ENCODE measurements around the gene POLN. TPM values are rescaled to one million over a fixed set of nuclear protein-coding genes. Genes with fewer than 3 reads are reported as not detected.

The POLN gene
- total RNA-seq, 1 experiment from 2014 or later: 1.3 TPM

GRCh38 chr4:2243681-2244380 is 1.9 kb upstream of the POLN start:
- H3K4me1 ChIP-seq (replicated peaks; ENCODE audit: insufficient read depth): peaks cover 21% of the 10 kb centered on the region
- POLR2A ChIA-PET (ENCODE audit: unreplicated experiment): interaction anchor here (0.5 kb wide), 1 partner anchor 18 kb away, joined by 3 read pairs; the partner anchor contains the start of gene MXD4
- CTCF ChIA-PET: no interaction called here

DNA sequence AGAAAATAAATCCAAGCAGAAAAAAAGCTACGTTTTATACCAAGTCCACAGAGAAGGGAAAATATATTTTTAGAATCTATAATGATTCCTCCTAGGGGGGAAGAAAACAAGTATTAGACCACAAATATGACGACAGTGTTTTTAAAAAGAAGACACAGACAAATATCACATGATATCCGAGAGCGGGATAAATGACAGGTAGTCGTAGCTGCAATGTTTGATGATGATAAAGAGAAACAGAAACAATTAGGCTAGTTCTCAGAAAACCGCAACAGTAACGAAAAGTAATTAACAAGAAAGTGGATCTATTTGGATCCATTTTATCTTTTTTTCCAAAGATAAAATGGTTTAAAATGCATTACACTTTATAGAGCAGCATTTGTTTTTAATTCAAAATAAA is 918 bp downstream of the POLN start:
- Histone ChIP-seq H3F3A (ENCODE audit: insufficient read depth, low read depth) (peaks cover 7% of the 10 kb centered on the region; the same call in 1 of the 2 replicates), H3K27me3 (ENCODE audit: insufficient read depth, low read depth) (no peaks in the 10 kb centered on the region), H3K27ac (0 out of 2 replicates have a peak overlapping the region, but pooled peaks have one; percentile 7), H2AFZ (peak overlapping the region; percentile 86), H3K4me3 (peak overlapping the region; percentile 85), H3K79me2 (ENCODE audit: low read depth) (peaks cover 46% of the 10 kb centered on the region), H3K4me2 (peak overlapping the region; percentile 91), H3K9me2 (ENCODE audit: insufficient read depth) (no peaks in the 10 kb centered on the region), H3K4me1 (replicated peaks; ENCODE audit: insufficient read depth) (peaks cover 24% of the 10 kb centered on the region), H4K20me1 (ENCODE audit: insufficient read depth) (no peaks in the 10 kb centered on the region; the same call in 1 of the 2 replicates), H3K36me3 (ENCODE audit: low read depth) (0 out of 2 replicates have a peak, but pooled peaks cover 4% of the 10 kb centered on the region), H3K9me3 (ENCODE audit: insufficient read depth, low read depth) (no peaks in the 10 kb centered on the region)
- BruUV-seq (replicated peaks): no TSS peak
- ChIA-PET POLR2A (ENCODE audit: unreplicated experiment) (no interaction called here), CTCF (interaction anchor here (0.6 kb wide), 1 partner anchor 331 kb away, joined by 13 read pairs; no protein-coding TSS in a partner anchor)
- no peak for DNase-seq
- intact Hi-C loops (cut with micrococcal nuclease; ENCODE audit: unreplicated experiment): loop anchor here (5.0 kb wide), 3 partner anchors 171 to 296 kb away; partner anchors contain the start of gene FAM193A
- TF ChIP-seq EZH2 (IDR thresholded peaks at IDR 0.05; ENCODE audit: low read depth): no peak
- TF ChIP-seq, protein P1, sequence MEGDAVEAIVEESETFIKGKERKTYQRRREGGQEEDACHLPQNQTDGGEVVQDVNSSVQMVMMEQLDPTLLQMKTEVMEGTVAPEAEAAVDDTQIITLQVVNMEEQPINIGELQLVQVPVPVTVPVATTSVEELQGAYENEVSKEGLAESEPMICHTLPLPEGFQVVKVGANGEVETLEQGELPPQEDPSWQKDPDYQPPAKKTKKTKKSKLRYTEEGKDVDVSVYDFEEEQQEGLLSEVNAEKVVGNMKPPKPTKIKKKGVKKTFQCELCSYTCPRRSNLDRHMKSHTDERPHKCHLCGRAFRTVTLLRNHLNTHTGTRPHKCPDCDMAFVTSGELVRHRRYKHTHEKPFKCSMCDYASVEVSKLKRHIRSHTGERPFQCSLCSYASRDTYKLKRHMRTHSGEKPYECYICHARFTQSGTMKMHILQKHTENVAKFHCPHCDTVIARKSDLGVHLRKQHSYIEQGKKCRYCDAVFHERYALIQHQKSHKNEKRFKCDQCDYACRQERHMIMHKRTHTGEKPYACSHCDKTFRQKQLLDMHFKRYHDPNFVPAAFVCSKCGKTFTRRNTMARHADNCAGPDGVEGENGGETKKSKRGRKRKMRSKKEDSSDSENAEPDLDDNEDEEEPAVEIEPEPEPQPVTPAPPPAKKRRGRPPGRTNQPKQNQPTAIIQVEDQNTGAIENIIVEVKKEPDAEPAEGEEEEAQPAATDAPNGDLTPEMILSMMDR (conservative IDR thresholded peaks at IDR 0.05): no peak

More at GRCh38 chr4:2243681-2244380, 1.9 kb upstream of the POLN start:
- no peak overlapping the region for H3K27ac ChIP-seq
- intact Hi-C loops (cut with micrococcal nuclease; ENCODE audit: unreplicated experiment): loop anchor here (5.0 kb wide), 3 partner anchors 168 to 293 kb away; partner anchors contain the start of gene FAM193A
- H2AFZ ChIP-seq: no peak overlapping the region
- no peak for TF ChIP-seq EZH2 (IDR thresholded peaks at IDR 0.05; ENCODE audit: low read depth)
- TF ChIP-seq, protein P1 (conservative IDR thresholded peaks at IDR 0.05): no peak
- H3K27me3 ChIP-seq (ENCODE audit: insufficient read depth, low read depth): no peaks in the 10 kb centered on the region
- BruUV-seq (replicated peaks): no TSS peak
- H4K20me1 ChIP-seq (ENCODE audit: insufficient read depth): no peaks in the 10 kb centered on the region; the same call in 1 of the 2 replicates
- no peak overlapping the region for H3K4me2 ChIP-seq
- peaks cover 29% of the 10 kb centered on the region for H3K79me2 ChIP-seq (ENCODE audit: low read depth)
- no peak overlapping the region for H3K4me3 ChIP-seq
- peaks cover 7% of the 10 kb centered on the region; the same call in 1 of the 2 replicates for H3F3A ChIP-seq (ENCODE audit: insufficient read depth, low read depth)
- no peak for DNase-seq
- H3K36me3 ChIP-seq (ENCODE audit: low read depth): no peaks in the 10 kb centered on the region
- no peaks in the 10 kb centered on the region for H3K9me3 ChIP-seq (ENCODE audit: insufficient read depth, low read depth)
- no peaks in the 10 kb centered on the region for H3K9me2 ChIP-seq (ENCODE audit: insufficient read depth)

- Histone ChIP-seq H4K20me1 (ENCODE audit: insufficient read depth) (peaks cover 4% of the 10 kb centered on the region; the same call in 1 of the 2 replicates), H3K9me2 (ENCODE audit: insufficient read depth) (no peaks in the 10 kb centered on the region), H3K79me2 (ENCODE audit: low read depth) (peaks cover 52% of the 10 kb centered on the region), H3K4me1 (replicated peaks; ENCODE audit: insufficient read depth) (peaks cover 24% of the 10 kb centered on the region), H3K36me3 (ENCODE audit: low read depth) (peaks cover 17% of the 10 kb centered on the region; the same call in 1 of the 2 replicates), H3K4me3 (no peak overlapping the region), H3K27me3 (ENCODE audit: insufficient read depth, low read depth) (no peaks in the 10 kb centered on the region), H3F3A (ENCODE audit: insufficient read depth, low read depth) (peaks cover 8% of the 10 kb centered on the region; the same call in 1 of the 2 replicates), H2AFZ (no peak overlapping the region), H3K27ac (no peak overlapping the region), H3K4me2 (no peak overlapping the region), H3K9me3 (ENCODE audit: insufficient read depth, low read depth) (no peaks in the 10 kb centered on the region)
- BruUV-seq (replicated peaks): no TSS peak
- intact Hi-C loops (cut with micrococcal nuclease; ENCODE audit: unreplicated experiment): no loop called here
- DNase-seq: no peak
- CTCF ChIA-PET: no interaction called here
- POLR2A ChIA-PET (ENCODE audit: unreplicated experiment): no interaction called here
- no peak for TF ChIP-seq EZH2 (IDR thresholded peaks at IDR 0.05; ENCODE audit: low read depth)
- TF ChIP-seq, protein P1 (conservative IDR thresholded peaks at IDR 0.05): no peak
These were observed 4.8 kb downstream of the POLN start for GRCh38 chr4:2236944-2237666.

Data from PC-9 (cell line).